GM12878 (cell line): ENCODE measurements around the gene NUDT9. TPM values are rescaled to one million over a fixed set of nuclear protein-coding genes. Genes with fewer than 3 reads are reported as not detected.

Experiments
- ATAC-seq: fragments of 200-7000 bp; cut with Tn5 transposase; 3 replicates; pipeline ENCODE4 v1.9.1; 2020; ENCODE audit warnings: mild to moderate bottlenecking, moderate library complexity
- BruUV-seq: library from RNA; stranded (reverse); fragments of 400-500 nt; replicated peaks from 2 replicates; lab custom pipeline; 2021; lab: Mats Ljungman, UMichigan
- CTCF ChIA-PET: fragments of 300-600 bp; sonication (Branson Sonifier 250); formaldehyde crosslinking; extraction: SDS; loops from one replicate; lab custom pipeline; 2021; ENCODE audit warnings: inconsistent platforms; lab: Yijun Ruan, JAX
- POLR2A ChIA-PET: fragments of 350-600 bp; formaldehyde crosslinking; extraction: SDS; loops from one replicate; lab custom pipeline; 2021; ENCODE audit warnings: inconsistent platforms; lab: Charles Lee
- RAD21 ChIA-PET: fragments of 300-600 bp; sonication (Branson Sonifier 250); formaldehyde crosslinking; loops from one replicate; lab custom pipeline; 2023; ENCODE audit warnings: antibody characterized with exemption; ENCODE audit not compliant: unreplicated experiment; lab: Charles Lee
- SMC1A ChIA-PET: fragments of 300-600 bp; sonication (Branson Sonifier 250); formaldehyde crosslinking; loops from one replicate; lab custom pipeline; 2023; ENCODE audit not compliant: unreplicated experiment, uncharacterized antibody; lab: Charles Lee
- DNase-seq: peaks from one replicate; pipeline ENCODE4 v3.0.0-alpha.2; 2011; ENCODE audit warnings: low read depth, low spot score
- FAIRE-seq: peaks from 3 replicates; lab custom pipeline; 2011; peaks lifted over from hg19 to GRCh38; lab: Jason Lieb, UNC
- H2AFZ ChIP-seq: 2 replicates; pipeline ENCODE4 v1.6.0; 2011; ENCODE audit warnings: low read depth, low read length, control low read depth; ENCODE audit not compliant: control insufficient read depth
- H3K27ac ChIP-seq: 2 replicates; pipeline ENCODE4 v1.5.1; 2011; ENCODE audit warnings: control low read depth; ENCODE audit not compliant: control insufficient read depth, insufficient read depth
- H3K27me3 ChIP-seq, 2 experiments: replicated peaks in 1 of 2; 2 replicates each; pipeline versions ENCODE4 v1.6.0 to v1.6.1; 2011; ENCODE audit warnings: low read length in 1 of 2; ENCODE audit not compliant: control insufficient read depth in 2 of 2, insufficient read depth in 2 of 2
- H3K36me3 ChIP-seq, 2 experiments: 2 replicates each; pipeline ENCODE4 v1.5.1; 2011; ENCODE audit warnings: low read length in 1 of 2; ENCODE audit not compliant: control insufficient read depth in 2 of 2, insufficient read depth in 2 of 2
- H3K4me1 ChIP-seq: 2 replicates; pipeline ENCODE4 v1.6.1; 2011; ENCODE audit warnings: mild to moderate bottlenecking, low read length, moderate library complexity, mixed read lengths; ENCODE audit not compliant: control insufficient read depth, insufficient read depth
- H3K4me2 ChIP-seq: 2 replicates; pipeline ENCODE4 v1.6.0; 2011; ENCODE audit warnings: control low read depth; ENCODE audit not compliant: control insufficient read depth, insufficient read depth
- H3K4me3 ChIP-seq: fragments of 200-600 bp; sonication (generic); 2 replicates; pipeline ENCODE4 v1.5.1; 2016
- H3K79me2 ChIP-seq: 2 replicates; pipeline ENCODE4 v1.6.0; 2011; ENCODE audit warnings: low read length; ENCODE audit not compliant: control insufficient read depth, insufficient read depth
- H3K9ac ChIP-seq: 2 replicates; pipeline ENCODE4 v1.8.0; 2011; ENCODE audit warnings: low read length, control low read depth, mixed read lengths; ENCODE audit not compliant: control insufficient read depth, insufficient read depth
- H3K9me3 ChIP-seq: replicated peaks from 3 replicates; pipeline ENCODE4 v1.5.1; 2011; ENCODE audit warnings: mild to moderate bottlenecking, low read length; ENCODE audit not compliant: control insufficient read depth, insufficient read depth
- H4K20me1 ChIP-seq: 2 replicates; pipeline ENCODE4 v1.6.0; 2011; ENCODE audit not compliant: control insufficient read depth, insufficient read depth
- ATF7 ChIP-seq: fragments of 450-650 bp; IDR thresholded peaks from 2 replicates; pipeline ENCODE4 v1.6.1; 2016; ENCODE audit warnings: low read depth, mild to moderate bottlenecking
- CBX5 ChIP-seq: sonication (generic); IDR thresholded peaks from 2 replicates; pipeline ENCODE4 v1.6.1; 2016; ENCODE audit warnings: low read depth, moderate library complexity, mild to moderate bottlenecking, inconsistent platforms
- CTCF ChIP-seq, 3 experiments: IDR thresholded peaks in 2 of 3; conservative IDR thresholded peaks in 1 of 3; 2 replicates each; pipeline ENCODE4 v1.5.1; 2011; ENCODE audit warnings: low read depth in 3 of 3, low read length in 3 of 3, mild to moderate bottlenecking in 3 of 3, control low read depth in 2 of 3, moderate library complexity in 2 of 3, inconsistent platforms in 1 of 3, mixed read lengths in 1 of 3; ENCODE audit not compliant: control insufficient read depth in 2 of 3, insufficient read depth in 1 of 3; ENCODE audit errors: extremely low read depth in 1 of 3
- EGR1 ChIP-seq, 2 experiments: IDR thresholded peaks; 1 replicate in 1 of 2; 2 replicates in 1 of 2; pipeline ENCODE4 v1.6.1; 2011 to 2012; ENCODE audit warnings: low read depth in 2 of 2, low read length in 2 of 2, borderline replicate concordance in 1 of 2, mild to moderate bottlenecking in 1 of 2, moderate library complexity in 1 of 2
- EZH2 ChIP-seq: IDR thresholded peaks from 2 replicates; pipeline ENCODE4 v1.6.1; 2012; ENCODE audit warnings: low read depth, mild to moderate bottlenecking, control low read depth, inconsistent platforms, low read length, borderline replicate concordance; ENCODE audit not compliant: control insufficient read depth
- FOS ChIP-seq: IDR thresholded peaks from 3 replicates; pipeline ENCODE4 v1.6.1; 2011; ENCODE audit warnings: borderline replicate concordance; ENCODE audit not compliant: insufficient read length; ENCODE audit errors: extremely low read depth
- MYB ChIP-seq: fragments of 150-350 bp; IDR thresholded peaks from 2 replicates; pipeline ENCODE4 v1.6.1; 2014; ENCODE audit warnings: mild to moderate bottlenecking, low read depth, low read length, borderline replicate concordance
- PAX5 ChIP-seq: IDR thresholded peaks from 2 replicates; pipeline ENCODE4 v1.6.1; 2011; ENCODE audit warnings: low read depth, low read length, borderline replicate concordance
- POU2F2 ChIP-seq: IDR thresholded peaks from 3 replicates; pipeline ENCODE4 v1.6.1; 2011; ENCODE audit warnings: low read depth, mild to moderate bottlenecking, low read length, borderline replicate concordance
- RAD51 ChIP-seq: fragments of 450-650 bp; IDR thresholded peaks from 2 replicates; pipeline ENCODE4 v1.6.1; 2016; ENCODE audit warnings: moderate library complexity, mild to moderate bottlenecking, inconsistent platforms
- RCOR1 ChIP-seq: conservative IDR thresholded peaks from 2 replicates; pipeline ENCODE4 v1.6.1; 2012; ENCODE audit warnings: low read depth, low read length, improper control_type of control experiment
- RFX5 ChIP-seq: IDR thresholded peaks from 2 replicates; pipeline ENCODE4 v1.6.1; 2011; ENCODE audit warnings: low read depth, low read length, improper control_type of control experiment
- WGBS: methylation state at CpG from one replicate; pipeline ENCODE4 v1.1.6; 2016; ENCODE audit warnings: low lambda C conversion rate; ENCODE audit not compliant: insufficient replicate concordance, insufficient coverage; ENCODE audit errors: missing lambda C conversion rate; 5-methylcytosine and 5-hydroxymethylcytosine counted together
- in situ Hi-C: fragments of 300-500 bp; cut with MboI; formaldehyde crosslinking; loops from 9 replicates; pipeline ENCODE4 v1.14.3; 2018; ENCODE audit warnings: mixed read lengths
- intact Hi-C: fragments of 100-400 bp; cut with micrococcal nuclease; formaldehyde crosslinking; loops from one replicate; pipeline ENCODE4 v1.14.2; 2022; ENCODE audit not compliant: unreplicated experiment
- polyA plus RNA-seq, 11 experiments: library from polyadenylated mRNA; depleted of rRNA in 4 of 11; unstranded in 6 of 11; stranded (reverse) in 5 of 11; fragments of >200 nt; fragmentation: Nextera tagmentation in 4 of 11; fragmentation: Illumina TruSeq in 1 of 11; extraction: Ambion mirVana in 4 of 11; extraction: Trizol in 1 of 11; gene quantifications; 1 replicate in 1 of 11; 2 replicates in 10 of 11; pipeline versions ENCODE4 v1.2.1 to v1.2.3, GENCODE V29; 2011 to 2016; ENCODE audit warnings: inconsistent platforms in 2 of 11, missing spikeins in 2 of 11, low read depth in 1 of 11
- total RNA-seq, 4 experiments: library from RNA; depleted of rRNA in 3 of 4; stranded (reverse); fragments of >200 nt in 3 of 4; fragmentation: Illumina TruSeq in 1 of 4; extraction: Trizol in 1 of 4; gene quantifications; 2 replicates each; pipeline versions ENCODE4 v1.2.1 to v1.2.3, GENCODE V29; 2013 to 2021

Gene NUDT9
- total and polyA plus RNA-seq, 10 of the 15 experiments (the other 5 are each of a cell fraction or from before 2014, with no cell fraction given): 8.4 to 28.3 (median 14.6) TPM

GRCh38 chr4:87377816-87378215, 44.6 kb upstream of the NUDT9 start:
- CTCF ChIA-PET: interaction anchor here (0.6 to 8.4 kb wide), 8 partner anchors 14 to 1909 kb away, joined by 3 to 201 read pairs (median 11); partner anchors contain the start of genes HSD17B11 and NUDT9
- in situ Hi-C loops: loop anchor here (5.0 kb wide), 1 partner anchor 84 kb away; no protein-coding TSS in a partner anchor

GRCh38 chr4:87382116-87382515, 40.3 kb upstream of the NUDT9 start:
- H2AFZ ChIP-seq: no peak overlapping the region
- DNase-seq: no peak
- no TSS peak for BruUV-seq
- SMC1A ChIA-PET: interaction anchor here (0.6 to 1.7 kb wide), 6 partner anchors 8 to 328 kb away, joined by 3 to 6 read pairs (median 4); partner anchors contain the start of gene HSD17B11
- no peaks in the 10 kb centered on the region; a peak in 1 of 4 replicates for H3K36me3 ChIP-seq
- RAD21 ChIA-PET: interaction anchor here (0.7 to 2.0 kb wide), 5 partner anchors 9 to 65 kb away, joined by 3 to 8 read pairs (median 5); partner anchors contain the start of gene HSD17B11
- no peak for ATAC-seq
- no peak overlapping the region for H3K27ac ChIP-seq
- H4K20me1 ChIP-seq: no peaks in the 10 kb centered on the region
- no peak overlapping the region for H3K4me3 ChIP-seq
- H3K9ac ChIP-seq: no peak overlapping the region
- peaks cover 3% of the 10 kb centered on the region; the same call in 1 of the 2 replicates for H3K79me2 ChIP-seq
- no peak overlapping the region for H3K4me2 ChIP-seq
- CTCF ChIA-PET: interaction anchor here (0.6 to 1.6 kb wide), 8 partner anchors 9 to 837 kb away, joined by 3 to 8 read pairs (median 4); partner anchors contain the start of gene HSD17B11
- no peak for FAIRE-seq
- WGBS: 100% methylated on average over 2 of the region's 2 CpGs
- in situ Hi-C loops (no loop called here), intact Hi-C loops (no loop called here)
- POLR2A ChIA-PET: interaction anchor here (0.6 to 2.0 kb wide), 3 partner anchors 9 to 430 kb away, joined by 3 to 13 read pairs (median 4); partner anchors contain the start of genes HSD17B11 and NUDT9
- no peaks in the 10 kb centered on the region for H3K4me1 ChIP-seq
- H3K9me3 ChIP-seq: no peaks in the 10 kb centered on the region
- H3K27me3 ChIP-seq: no peaks in the 10 kb centered on the region
- TF ChIP-seq EZH2 (no peak), CTCF (IDR thresholded peaks at IDR 0.05 in 2 of 3, conservative IDR thresholded peaks at IDR 0.05 in 1 of 3; ENCODE audit: control insufficient read depth in 2 of 3, extremely low read depth in 1 of 3, insufficient read depth in 1 of 3, low read depth in 3 of 3, low read length in 3 of 3) (no peak), MYB (no peak), FOS (no peak), RFX5 (no peak), CBX5 (no peak), POU2F2 (no peak), EGR1 (IDR thresholded peaks at IDR 0.05; ENCODE audit: borderline replicate concordance in 1 of 2, low read depth in 2 of 2, low read length in 2 of 2) (no peak), RCOR1 (no peak)

More at GRCh38 chr4:87377816-87378215, 44.6 kb upstream of the NUDT9 start:
- Histone ChIP-seq H2AFZ (no peak overlapping the region), H3K27me3 (no peaks in the 10 kb centered on the region), H4K20me1 (no peaks in the 10 kb centered on the region), H3K36me3 (peaks cover 0 to 1% of the 10 kb centered on the region in 2 experiments; a peak in 2 of 4 replicates), H3K9ac (no peak overlapping the region), H3K4me3 (no peak overlapping the region), H3K4me1 (no peaks in the 10 kb centered on the region), H3K9me3 (no peaks in the 10 kb centered on the region), H3K79me2 (no peaks in the 10 kb centered on the region), H3K27ac (no peak overlapping the region), H3K4me2 (no peak overlapping the region)
- 0 out of 2 replicates have a peak, but pooled peaks have one; percentile 11 for TF ChIP-seq ATF7
- TF ChIP-seq RAD51: 0 out of 2 replicates have a peak, but pooled peaks have one; percentile 43
- no peak for TF ChIP-seq PAX5
- no peak for DNase-seq
- peak; percentile 95 for ATAC-seq
- 50% methylated on average over 2 of the region's 2 CpGs for WGBS
- POLR2A ChIA-PET: interaction anchor here (1.1 to 1.3 kb wide), 2 partner anchors 13 to 15 kb away, joined by 4 to 5 read pairs; partner anchors contain the start of gene HSD17B11
- SMC1A ChIA-PET: interaction anchor here (0.9 to 7.2 kb wide), 5 partner anchors 12 to 90 kb away, joined by 3 to 110 read pairs (median 3); partner anchors contain the start of genes HSD17B11 and NUDT9
- RAD21 ChIA-PET: interaction anchor here (1.3 to 4.4 kb wide), 3 partner anchors 11 to 89 kb away, joined by 3 to 80 read pairs (median 10); partner anchors contain the start of gene HSD17B11
- no TSS peak for BruUV-seq
- intact Hi-C loops: no loop called here
- no peak for FAIRE-seq
